ENCODE data around the gene SUSD5. TPM values are rescaled to one million over a fixed set of nuclear protein-coding genes. Genes with fewer than 3 reads are reported as not detected.
"Not testable (repeated sequence)": the region's sequence is repeated elsewhere in the genome, so short reads cannot be mapped to it uniquely, and the experiment has no call there.

The SUSD5 gene
- total RNA-seq, 1 donor from 2014 or later = 3.5 TPM

GRCh38 chr3:33115024-33115768 is 103.4 kb downstream of the SUSD5 start:
- peak; percentile 48 for DNase-seq

- DNase-seq = no peak
Observed at GRCh38 chr3:33114622-33115023, 104.0 kb downstream of the SUSD5 start.

- peak; percentile 96 for DNase-seq
Observed at GRCh38 chr3:33113772-33114621, 104.6 kb downstream of the SUSD5 start, which contains the start of gene CRTAP. Gene CRTAP (plus strand): TSS chr3:33114014. CDS start chr3:33114078, 64 bp downstream.

GRCh38 chr3:33111581-33111980 is 107.0 kb downstream of the SUSD5 start:
- no peak for DNase-seq

- not testable (repeated sequence) for DNase-seq
Observed at GRCh38 chr3:33106854-33107253, 111.8 kb downstream of the SUSD5 start.

- DNase-seq = no peak
Observed at GRCh38 chr3:33105341-33105948, 113.2 kb downstream of the SUSD5 start.

- no peak for DNase-seq
Observed at GRCh38 chr3:33104803-33105202, 113.8 kb downstream of the SUSD5 start.

- DNase-seq = no peak
Observed at GRCh38 chr3:33103480-33103879, 115.1 kb downstream of the SUSD5 start.

- no peak for DNase-seq
Observed at GRCh38 chr3:33103034-33103433, 115.6 kb downstream of the SUSD5 start.

- no peak for DNase-seq
Observed at GRCh38 chr3:33100229-33100628, 118.4 kb downstream of the SUSD5 start.

Small RNA genes within 50 kb of the gene (small RNA-seq; reads per million reads assigned to genes)
- not detected for gene AC123900.1 (ENCODE audit: low replicate concordance)
- gene RN7SL296P (ENCODE audit: low replicate concordance) = not detected

Other genes with a start within 250 kb of the SUSD5 start
- 26.2 TPM for gene GLB1, start 121.7 kb downstream of the SUSD5 start, total RNA-seq
- gene TMPPE, start 121.7 kb downstream of the SUSD5 start, total RNA-seq = 4.0 TPM
- gene CRTAP, start 104.8 kb downstream of the SUSD5 start, total RNA-seq = 124 TPM
- gene FBXL2, start 58.6 kb upstream of the SUSD5 start, total RNA-seq = 14.0 TPM
- 57.6 TPM for gene UBP1, start 221.6 kb upstream of the SUSD5 start, total RNA-seq